Measurements from ENCODE around the gene TAS2R7. TPM values are rescaled to one million over a fixed set of nuclear protein-coding genes. Genes with fewer than 3 reads are reported as not detected.

TAS2R7 gene
- total and polyA plus RNA-seq, 10 of the 15 experiments (the other 5 are each of a cell fraction or from before 2014, with no cell fraction given), result not detected

GRCh38 chr12:10802587-10802986 is at the start of gene TAS2R7 (continued):
- TF ChIP-seq IRF5 (IDR thresholded peaks at IDR 0.05; ENCODE audit: borderline replicate concordance), result no peak
- no peak for TF ChIP-seq EP300 (IDR thresholded peaks at IDR 0.05; ENCODE audit: borderline replicate concordance in 1 of 2, control insufficient read depth in 1 of 2, low read depth in 2 of 2, low read length in 2 of 2)
- TF ChIP-seq ZBED1 (IDR thresholded peaks at IDR 0.05; ENCODE audit: borderline replicate concordance), result no peak

GRCh38 chr12:10851243-10851858 is 48.9 kb upstream of the TAS2R7 start:
- Histone ChIP-seq H4K20me1 (ENCODE audit: control insufficient read depth, insufficient read depth) (no peaks in the 10 kb centered on the region), H3K27ac (ENCODE audit: control insufficient read depth, insufficient read depth) (no peak overlapping the region), H2AFZ (ENCODE audit: control insufficient read depth, low read depth, low read length) (no peak overlapping the region), H3K9ac (ENCODE audit: control insufficient read depth, insufficient read depth, low read length) (no peak overlapping the region), H3K4me1 (ENCODE audit: control insufficient read depth, insufficient read depth, low read length) (no peaks in the 10 kb centered on the region), H3K4me3 (no peak overlapping the region), H3K27me3 (replicated peaks in 1 of 2; ENCODE audit: control insufficient read depth in 2 of 2, insufficient read depth in 2 of 2, low read length in 1 of 2) (no peaks in the 10 kb centered on the region), H3K4me2 (ENCODE audit: control insufficient read depth, insufficient read depth) (no peak overlapping the region), H3K9me3 (replicated peaks; ENCODE audit: control insufficient read depth, insufficient read depth, low read length) (peaks cover 5% of the 10 kb centered on the region), H3K36me3 (ENCODE audit: control insufficient read depth in 2 of 2, insufficient read depth in 2 of 2, low read length in 1 of 2) (peaks cover 0 to 2% of the 10 kb centered on the region in 2 experiments; a peak in 2 of 4 replicates), H3K79me2 (ENCODE audit: control insufficient read depth, insufficient read depth, low read length) (no peaks in the 10 kb centered on the region)
- in situ Hi-C loops (cut with MboI), result no loop called here
- no TSS peak for BruUV-seq (replicated peaks)
- WGBS (ENCODE audit: insufficient coverage, insufficient replicate concordance, low lambda C conversion rate, missing lambda C conversion rate), result 97% methylated on average over 4 of the region's 4 CpGs
- CTCF ChIA-PET, result no interaction called here
- DNase-seq (ENCODE audit: low read depth, low spot score) (no peak), FAIRE-seq (no peak), ATAC-seq (no peak)
- POLR2A ChIA-PET, result no interaction called here
- SMC1A ChIA-PET (ENCODE audit: uncharacterized antibody, unreplicated experiment), result no interaction called here
- no peak for TF ChIP-seq ZBTB40 (IDR thresholded peaks at IDR 0.05; ENCODE audit: borderline replicate concordance)
- TF ChIP-seq TCF12 (IDR thresholded peaks at IDR 0.05; ENCODE audit: low read depth, low read length), result no peak
- TF ChIP-seq IKZF2 (IDR thresholded peaks at IDR 0.05), result no peak
- TF ChIP-seq FOS (IDR thresholded peaks at IDR 0.05; ENCODE audit: borderline replicate concordance, extremely low read depth, insufficient read length), result no peak
- TF ChIP-seq SUZ12 (IDR thresholded peaks at IDR 0.05; ENCODE audit: unreplicated experiment), result no peak
- TF ChIP-seq ELK1 (IDR thresholded peaks at IDR 0.05; ENCODE audit: low read depth, low read length), result no peak
- no peak for TF ChIP-seq PAX5 (IDR thresholded peaks at IDR 0.05; ENCODE audit: borderline replicate concordance, low read depth, low read length)
- TF ChIP-seq EZH2 (IDR thresholded peaks at IDR 0.05; ENCODE audit: borderline replicate concordance, control insufficient read depth, low read depth, low read length), result no peak
- no peak for TF ChIP-seq MYB (IDR thresholded peaks at IDR 0.05; ENCODE audit: borderline replicate concordance, low read depth, low read length)
- TF ChIP-seq SP1 (IDR thresholded peaks at IDR 0.05; ENCODE audit: low read depth, low read length), result no peak
- TF ChIP-seq ZNF24 (IDR thresholded peaks at IDR 0.05), result no peak
- intact Hi-C loops (cut with micrococcal nuclease; ENCODE audit: unreplicated experiment), result no loop called here
- RAD21 ChIA-PET (ENCODE audit: unreplicated experiment), result no interaction called here
